ENCODE data around the gene TPRN. TPM values are rescaled to one million over a fixed set of nuclear protein-coding genes. Genes with fewer than 3 reads are reported as not detected.

Gene TPRN
- total RNA-seq, 1 experiment from 2014 or later: 20.3 TPM

- TF ChIP-seq, protein P1, sequence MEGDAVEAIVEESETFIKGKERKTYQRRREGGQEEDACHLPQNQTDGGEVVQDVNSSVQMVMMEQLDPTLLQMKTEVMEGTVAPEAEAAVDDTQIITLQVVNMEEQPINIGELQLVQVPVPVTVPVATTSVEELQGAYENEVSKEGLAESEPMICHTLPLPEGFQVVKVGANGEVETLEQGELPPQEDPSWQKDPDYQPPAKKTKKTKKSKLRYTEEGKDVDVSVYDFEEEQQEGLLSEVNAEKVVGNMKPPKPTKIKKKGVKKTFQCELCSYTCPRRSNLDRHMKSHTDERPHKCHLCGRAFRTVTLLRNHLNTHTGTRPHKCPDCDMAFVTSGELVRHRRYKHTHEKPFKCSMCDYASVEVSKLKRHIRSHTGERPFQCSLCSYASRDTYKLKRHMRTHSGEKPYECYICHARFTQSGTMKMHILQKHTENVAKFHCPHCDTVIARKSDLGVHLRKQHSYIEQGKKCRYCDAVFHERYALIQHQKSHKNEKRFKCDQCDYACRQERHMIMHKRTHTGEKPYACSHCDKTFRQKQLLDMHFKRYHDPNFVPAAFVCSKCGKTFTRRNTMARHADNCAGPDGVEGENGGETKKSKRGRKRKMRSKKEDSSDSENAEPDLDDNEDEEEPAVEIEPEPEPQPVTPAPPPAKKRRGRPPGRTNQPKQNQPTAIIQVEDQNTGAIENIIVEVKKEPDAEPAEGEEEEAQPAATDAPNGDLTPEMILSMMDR (IDR thresholded peaks at IDR 0.05; ENCODE audit: unreplicated experiment): no peak
- intact Hi-C loops (cut with micrococcal nuclease; ENCODE audit: unreplicated experiment): no loop called here
- Mint-ChIP-seq H3K27me3 (ENCODE audit: unreplicated experiment) (peaks cover 20% of the 10 kb centered on the region), H3K27ac (ENCODE audit: unreplicated experiment) (no peak overlapping the region), H3K4me1 (ENCODE audit: low read depth, unreplicated experiment) (peaks cover 27% of the 10 kb centered on the region), H3K9me3 (ENCODE audit: low read depth, unreplicated experiment) (no peaks in the 10 kb centered on the region), H3K4me3 (ENCODE audit: low read depth, unreplicated experiment) (no peak overlapping the region), H3K36me3 (ENCODE audit: insufficient read depth, unreplicated experiment) (peaks cover 30% of the 10 kb centered on the region)
- DNase-seq: no peak
- no TSS peak for BruUV-seq (replicated peaks)
- CTCF ChIA-PET: interaction anchor here (0.5 to 1.5 kb wide), 8 partner anchors 8 to 205 kb away, joined by 3 to 8 read pairs (median 4); partner anchors contain the start of genes ANAPC2, RNF224, SSNA1 and TOR4A
Observed at GRCh38 chr9:137235424-137236237, 35.1 kb upstream of the TPRN start.

DNA sequence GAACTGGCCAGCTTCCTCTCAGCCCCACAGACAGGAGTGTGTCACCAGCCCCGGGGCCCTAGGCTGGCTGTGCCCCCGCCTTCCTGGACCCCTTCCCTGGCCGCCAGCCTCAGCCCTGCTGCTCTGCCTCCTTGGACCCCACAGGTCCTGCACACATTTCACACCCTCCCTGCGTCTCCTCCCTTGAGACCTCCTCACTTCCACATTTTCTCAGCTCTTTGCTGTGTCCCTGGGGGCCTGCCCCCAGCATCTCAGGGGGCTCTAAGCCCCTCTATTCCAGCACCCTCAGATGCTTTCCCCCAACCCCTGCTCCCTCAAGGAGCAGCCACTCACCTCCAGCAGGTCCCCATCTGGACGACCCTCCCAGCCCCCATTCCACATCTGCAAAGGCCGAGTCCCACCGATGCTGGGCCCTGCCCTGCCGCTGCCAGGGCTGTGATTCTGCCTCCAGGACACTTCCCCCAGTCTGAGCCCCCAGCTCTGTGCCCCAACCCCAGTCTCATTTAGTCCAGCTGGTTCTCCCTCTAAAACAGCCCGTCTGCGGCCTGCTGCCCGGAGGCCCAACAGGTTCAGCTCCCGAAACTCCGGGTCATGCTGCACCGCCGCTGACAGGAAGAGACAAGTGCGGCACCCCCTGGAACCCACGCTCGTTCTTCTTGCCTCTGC is 34.4 kb upstream of the TPRN start:
- intact Hi-C loops (cut with micrococcal nuclease; ENCODE audit: unreplicated experiment): no loop called here
- H3K27ac Mint-ChIP-seq (ENCODE audit: unreplicated experiment): no peak overlapping the region
- BruUV-seq (replicated peaks): no TSS peak
- peaks cover 27% of the 10 kb centered on the region for H3K4me1 Mint-ChIP-seq (ENCODE audit: low read depth, unreplicated experiment)
- DNase-seq: no peak
- peaks cover 22% of the 10 kb centered on the region for H3K36me3 Mint-ChIP-seq (ENCODE audit: insufficient read depth, unreplicated experiment)
- CTCF ChIA-PET: interaction anchor here (0.6 kb wide), 1 partner anchor 47 kb away, joined by 4 read pairs; no protein-coding TSS in a partner anchor
- no peak overlapping the region for H3K4me3 Mint-ChIP-seq (ENCODE audit: low read depth, unreplicated experiment)
- TF ChIP-seq, protein P1 (IDR thresholded peaks at IDR 0.05; ENCODE audit: unreplicated experiment): no peak
- peaks cover 17% of the 10 kb centered on the region for H3K27me3 Mint-ChIP-seq (ENCODE audit: unreplicated experiment)
- no peaks in the 10 kb centered on the region for H3K9me3 Mint-ChIP-seq (ENCODE audit: low read depth, unreplicated experiment)

GRCh38 chr9:137234055-137234697 is 33.6 kb upstream of the TPRN start:
- CTCF ChIA-PET: no interaction called here
- TF ChIP-seq, protein P1 (IDR thresholded peaks at IDR 0.05; ENCODE audit: unreplicated experiment): no peak
- H3K36me3 Mint-ChIP-seq (ENCODE audit: insufficient read depth, unreplicated experiment): peaks cover 15% of the 10 kb centered on the region
- no peaks in the 10 kb centered on the region for H3K9me3 Mint-ChIP-seq (ENCODE audit: low read depth, unreplicated experiment)
- no peak for DNase-seq
- intact Hi-C loops (cut with micrococcal nuclease; ENCODE audit: unreplicated experiment): no loop called here
- peaks cover 17% of the 10 kb centered on the region for H3K27me3 Mint-ChIP-seq (ENCODE audit: unreplicated experiment)
- peaks cover 27% of the 10 kb centered on the region for H3K4me1 Mint-ChIP-seq (ENCODE audit: low read depth, unreplicated experiment)
- BruUV-seq (replicated peaks): no TSS peak
- H3K27ac Mint-ChIP-seq (ENCODE audit: unreplicated experiment): no peak overlapping the region
- no peak overlapping the region for H3K4me3 Mint-ChIP-seq (ENCODE audit: low read depth, unreplicated experiment)

DNA sequence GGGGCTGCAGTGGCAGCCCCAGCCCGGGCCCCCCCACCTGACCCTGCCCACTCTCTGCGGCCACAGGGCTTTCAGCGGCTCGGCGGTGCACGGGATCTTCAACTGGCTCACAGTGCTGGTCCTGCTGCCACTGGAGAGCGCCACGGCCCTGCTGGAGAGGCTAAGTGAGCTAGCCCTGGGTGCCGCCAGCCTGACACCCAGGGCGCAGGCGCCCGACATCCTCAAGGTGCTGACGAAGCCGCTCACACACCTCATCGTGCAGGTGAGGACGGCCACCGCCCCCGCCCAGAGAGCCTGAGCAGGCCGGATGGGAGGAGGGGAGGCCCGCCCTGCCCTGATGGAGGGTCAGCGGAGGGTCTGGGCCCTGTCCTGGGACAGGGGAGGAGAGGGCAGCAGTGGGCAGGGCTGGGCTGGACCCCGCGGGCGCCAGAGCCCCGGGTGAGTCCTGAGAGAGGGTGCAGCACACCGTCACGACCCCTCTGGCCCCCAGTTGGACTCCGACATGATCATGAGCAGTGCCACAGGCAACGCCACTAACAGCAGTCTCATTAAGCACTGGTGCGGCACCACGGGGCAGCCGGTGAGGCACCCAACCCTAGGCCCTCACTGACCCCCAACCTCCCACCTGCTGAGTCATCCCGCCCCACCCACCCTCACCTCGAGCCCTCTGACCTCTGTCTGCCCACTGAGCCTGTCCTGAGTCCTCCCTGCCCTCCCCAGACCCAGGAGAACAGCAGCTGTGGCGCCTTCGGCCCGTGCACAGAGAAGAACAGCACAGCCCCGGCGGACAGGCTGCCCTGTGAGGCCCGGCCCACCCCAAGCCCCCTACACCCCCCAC is 32.8 kb upstream of the TPRN start:
- no TSS peak for BruUV-seq (replicated peaks)
- H3K9me3 Mint-ChIP-seq (ENCODE audit: low read depth, unreplicated experiment): no peaks in the 10 kb centered on the region
- H3K36me3 Mint-ChIP-seq (ENCODE audit: insufficient read depth, unreplicated experiment): peaks cover 11% of the 10 kb centered on the region
- CTCF ChIA-PET: no interaction called here
- DNase-seq: no peak
- H3K4me1 Mint-ChIP-seq (ENCODE audit: low read depth, unreplicated experiment): peaks cover 19% of the 10 kb centered on the region
- no peak overlapping the region for H3K4me3 Mint-ChIP-seq (ENCODE audit: low read depth, unreplicated experiment)
- TF ChIP-seq, protein P1 (IDR thresholded peaks at IDR 0.05; ENCODE audit: unreplicated experiment): no peak
- intact Hi-C loops (cut with micrococcal nuclease; ENCODE audit: unreplicated experiment): no loop called here
- no peak overlapping the region for H3K27ac Mint-ChIP-seq (ENCODE audit: unreplicated experiment)
- H3K27me3 Mint-ChIP-seq (ENCODE audit: unreplicated experiment): peaks cover 17% of the 10 kb centered on the region
